Activated CD4-positive, CD25-positive, alpha-beta regulatory T cell treated with anti-CD3 and anti-CD28 coated beads, Interleukin-2, amount 50 U/mL, for 24 hours (primary cell): ENCODE measurements around the gene SPPL3.
"Not testable (repeated sequence)": the region's sequence is repeated elsewhere in the genome, so short reads cannot be mapped to it uniquely, and the experiment has no call there.

Experiments
- ATAC-seq, 2 donors: fragments of 150-1000 bp; cut with Tn5 transposase; one replicate each; pipeline ENCODE4 v1.10.0; 2021; ENCODE audit warnings: mild to moderate bottlenecking in 1 of 2, moderate library complexity in 1 of 2

Gene SPPL3

GRCh38 chr12:120904197-120904773 is at the start of gene SPPL3:
Gene SPPL3 (minus strand): TSS chr12:120904358. CDS start chr12:120903867, 491 bp downstream.
- ATAC-seq = peak; percentile 80 to 81

- ATAC-seq = no peak
These were observed 46.6 kb upstream of the SPPL3 start for GRCh38 chr12:120950807-120951206.

GRCh38 chr12:120950260-120950799 is 46.2 kb upstream of the SPPL3 start:
- not testable (repeated sequence) for ATAC-seq

- not testable (repeated sequence) for ATAC-seq
These were observed 41.4 kb upstream of the SPPL3 start for GRCh38 chr12:120945516-120945915.

- ATAC-seq = peak; percentile 58 to 64
These were observed 40.6 kb upstream of the SPPL3 start for GRCh38 chr12:120944645-120945217.

GRCh38 chr12:120943482-120943881 is 39.3 kb upstream of the SPPL3 start:
- ATAC-seq = no peak

GRCh38 chr12:120941846-120942405 is 37.8 kb upstream of the SPPL3 start:
- ATAC-seq = no peak

GRCh38 chr12:120941412-120941811 is 37.3 kb upstream of the SPPL3 start:
- ATAC-seq = no peak

GRCh38 chr12:120940799-120941198 is 36.6 kb upstream of the SPPL3 start:
- ATAC-seq = no peak

GRCh38 chr12:120940006-120940405 is 35.8 kb upstream of the SPPL3 start:
- ATAC-seq = no peak

- no peak for ATAC-seq
These were observed 35.4 kb upstream of the SPPL3 start for GRCh38 chr12:120939523-120939922.

GRCh38 chr12:120938496-120938895 is 34.3 kb upstream of the SPPL3 start:
- ATAC-seq = no peak

GRCh38 chr12:120936197-120936596 is 32.0 kb upstream of the SPPL3 start:
- no peak for ATAC-seq

- no peak for ATAC-seq
These were observed 29.6 kb upstream of the SPPL3 start for GRCh38 chr12:120933786-120934185.

GRCh38 chr12:120932956-120933526 is 28.9 kb upstream of the SPPL3 start:
- ATAC-seq = no peak

GRCh38 chr12:120932058-120932457 is 27.9 kb upstream of the SPPL3 start:
- no peak for ATAC-seq

- no peak for ATAC-seq
These were observed 25.9 kb upstream of the SPPL3 start for GRCh38 chr12:120930032-120930431.

GRCh38 chr12:120928864-120929652 is 24.9 kb upstream of the SPPL3 start:
- no peak for ATAC-seq

- no peak for ATAC-seq
These were observed 21.8 kb upstream of the SPPL3 start for GRCh38 chr12:120925740-120926563.

GRCh38 chr12:120922279-120922678 is 18.1 kb upstream of the SPPL3 start:
- ATAC-seq = no peak

GRCh38 chr12:120921637-120922036 is 17.5 kb upstream of the SPPL3 start:
- no peak for ATAC-seq

GRCh38 chr12:120920178-120920577 is 16.0 kb upstream of the SPPL3 start:
- ATAC-seq = no peak
